HepG2 (cell line): Measurements from ENCODE around the gene RPGR. TPM values are rescaled to one million over a fixed set of nuclear protein-coding genes. Genes with fewer than 3 reads are reported as not detected.

Source experiments
- ATAC-seq: fragments of 200-7000 bp; cut with Tn5 transposase; 3 replicates; pipeline ENCODE4 v1.9.1; 2020; ENCODE audit warnings: mild to moderate bottlenecking, moderate library complexity
- BruUV-seq: library from RNA; stranded (reverse); fragments of 400-500 nt; replicated peaks from 2 replicates; lab custom pipeline; 2021; lab: Mats Ljungman, UMichigan
- CTCF ChIA-PET: fragments of 300-600 bp; formaldehyde crosslinking; extraction: SDS; loops from one replicate; lab custom pipeline; 2021; ENCODE audit warnings: low total read pairs, inconsistent platforms, low intra/inter-chr PET ratio; lab: Yijun Ruan, JAX
- POLR2A ChIA-PET: fragments of 350-600 bp; sonication (Branson Sonifier 250); formaldehyde crosslinking; loops from one replicate; lab custom pipeline; 2020; ENCODE audit warnings: antibody characterized with exemption, inconsistent platforms; lab: Yijun Ruan, JAX
- DNase-seq: peaks from one replicate; pipeline ENCODE4 v3.0.0-alpha.2; 2015; ENCODE audit warnings: low spot score
- FAIRE-seq: peaks from 3 replicates; lab custom pipeline; 2011; peaks lifted over from hg19 to GRCh38; lab: Jason Lieb, UNC
- H2AFZ ChIP-seq: one replicate; pipeline ENCODE4 v1.6.1; 2011; ENCODE audit warnings: low read length, inconsistent platforms
- H3K27ac ChIP-seq: fragments of 300-600 bp; 3 replicates; pipeline ENCODE4 v1.8.0; 2011; ENCODE audit warnings: mixed run types, mild to moderate bottlenecking, mixed read lengths, low read length, inconsistent platforms; ENCODE audit not compliant: insufficient read depth; ENCODE audit errors: extremely low read length
- H3K27me3 ChIP-seq, 2 experiments: fragments of 200-600 bp in 1 of 2; 2 replicates in 1 of 2; 3 replicates in 1 of 2; pipeline versions ENCODE4 v1.6.0 to v1.8.0; 2011; ENCODE audit warnings: low read length in 2 of 2, mild to moderate bottlenecking in 2 of 2, moderate library complexity in 2 of 2, inconsistent platforms in 1 of 2; ENCODE audit not compliant: insufficient read depth in 2 of 2, control insufficient read depth in 1 of 2
- H3K36me3 ChIP-seq, 2 experiments: fragments of 200-600 bp in 1 of 2; replicated peaks in 1 of 2; 2 replicates in 1 of 2; 3 replicates in 1 of 2; pipeline versions ENCODE4 v1.5.1 to v1.8.0; 2011; ENCODE audit warnings: low read length in 2 of 2, inconsistent platforms in 1 of 2; ENCODE audit not compliant: insufficient read depth in 2 of 2, control insufficient read depth in 1 of 2
- H3K4me1 ChIP-seq: 2 replicates; pipeline ENCODE4 v1.5.1; 2012; ENCODE audit warnings: low read length, inconsistent platforms; ENCODE audit not compliant: insufficient read depth
- H3K4me2 ChIP-seq: 2 replicates; pipeline ENCODE4 v1.6.0; 2011; ENCODE audit warnings: low read depth, low read length, inconsistent platforms
- H3K4me3 ChIP-seq, 3 experiments: fragments of 200-600 bp in 1 of 3; sonication (generic), shearing (Covaris generic) in 1 of 3; replicated peaks in 1 of 3; 2 replicates each; pipeline ENCODE4 v1.5.1; 2011 to 2016; ENCODE audit warnings: low read length in 3 of 3, inconsistent platforms in 2 of 3, low read depth in 2 of 3, mild to moderate bottlenecking in 2 of 3, control low read depth in 1 of 3, mixed read lengths in 1 of 3; ENCODE audit not compliant: insufficient read depth in 1 of 3
- H3K79me2 ChIP-seq: one replicate; pipeline ENCODE4 v1.6.1; 2011; ENCODE audit warnings: low read length, inconsistent platforms; ENCODE audit not compliant: insufficient read depth
- H3K9ac ChIP-seq: 2 replicates; pipeline ENCODE4 v1.6.0; 2011; ENCODE audit warnings: mild to moderate bottlenecking, low read depth, low read length, inconsistent platforms; ENCODE audit not compliant: insufficient read depth
- H3K9me3 ChIP-seq: 2 replicates; pipeline ENCODE4 v1.5.1; 2012; ENCODE audit warnings: mild to moderate bottlenecking, low read length
- H4K20me1 ChIP-seq: 2 replicates; pipeline ENCODE4 v1.6.0; 2011; ENCODE audit warnings: inconsistent platforms, mild to moderate bottlenecking, low read length, moderate library complexity; ENCODE audit not compliant: insufficient read depth
- ATF7 ChIP-seq, 2 experiments: fragments of 450-650 bp in 1 of 2; sonication (generic) in 1 of 2; formaldehyde crosslinking in 1 of 2; IDR thresholded peaks; 2 replicates each; pipeline versions ENCODE4 v1.4.0 to v1.6.1; 2016 to 2020; ENCODE audit warnings: antibody characterized with exemption in 1 of 2, mild to moderate bottlenecking in 1 of 2, missing genetic modification reagents in 1 of 2
- HNF4A ChIP-seq: sonication (generic); formaldehyde crosslinking; IDR thresholded peaks from 2 replicates; pipeline ENCODE4 v1.4.0; 2020; ENCODE audit warnings: missing genetic modification reagents
- NAIF1 ChIP-seq: sonication (generic); formaldehyde crosslinking; IDR thresholded peaks from 2 replicates; pipeline ENCODE4 v1.5.0; 2020; ENCODE audit warnings: mild to moderate bottlenecking, missing genetic modification reagents, borderline replicate concordance
- ZNF556 ChIP-seq: sonication (generic); formaldehyde crosslinking; IDR thresholded peaks from 2 replicates; pipeline ENCODE4 v1.4.0; 2020; ENCODE audit warnings: mild to moderate bottlenecking, missing genetic modification reagents, borderline replicate concordance
- WGBS: methylation state at CpG from one replicate; pipeline ENCODE4 v1.1.6; 2017; ENCODE audit warnings: low lambda C conversion rate; 5-methylcytosine and 5-hydroxymethylcytosine counted together
- in situ Hi-C: cut with HindIII; loops from 2 replicates; pipeline ENCODE4 v1.10.0; 2017; ENCODE audit warnings: low pct_unique_long_range_greater_than_20kb; ENCODE audit not compliant: extremely low pct_ligation_motif_present
- intact Hi-C: fragments of 100-400 bp; cut with micrococcal nuclease; formaldehyde crosslinking; loops from one replicate; pipeline ENCODE4 v1.10.0; 2022; ENCODE audit not compliant: unreplicated experiment
- polyA plus RNA-seq, 8 experiments: library from polyadenylated mRNA; depleted of rRNA in 3 of 8; stranded (reverse) in 7 of 8; unstranded in 1 of 8; fragments of >200 nt; fragmentation: Illumina TruSeq in 4 of 8; extraction: Trizol in 4 of 8; gene quantifications; 2 replicates each; pipeline versions ENCODE4 v1.2.1 to v1.2.3, GENCODE V29; 2011 to 2016; ENCODE audit warnings: low read depth in 4 of 8, missing spikeins in 1 of 8, mixed read lengths in 1 of 8; ENCODE audit not compliant: insufficient read depth in 1 of 8
- total RNA-seq, 5 experiments: library from RNA; depleted of rRNA; stranded (reverse); fragments of >200 nt; fragmentation: Illumina TruSeq; extraction: Trizol; gene quantifications; 2 replicates each; pipeline ENCODE4 v1.2.3, GENCODE V29; 2016; ENCODE audit warnings: low read depth in 1 of 5

Gene RPGR
- total and polyA plus RNA-seq, 2 of the 13 experiments (the other 11 are each of a cell fraction or from before 2014, with no cell fraction given), result 2.1 to 12.1 TPM

GRCh38 chrX:38352362-38352761 is 25.1 kb upstream of the RPGR start, which contains the start of gene OTC:
TSS of gene OTC (plus strand) at chrX:38352604. CDS start at chrX:38352697, 93 bp downstream.
- intact Hi-C loops (no loop called here), in situ Hi-C loops (no loop called here)
- no TSS peak for BruUV-seq
- TF ChIP-seq ZNF556 (CRISPR knock-in tag), result no peak
- TF ChIP-seq HNF4A (CRISPR knock-in tag), result 0 out of 2 replicates have a peak, but pooled peaks have one; percentile 23
- FAIRE-seq (no peak), ATAC-seq (0 out of 3 replicates have a peak, but pooled peaks have one; percentile 38), DNase-seq (no peak)
- 33% methylated on average over 4 of the region's 4 CpGs for WGBS
- H3K4me2 ChIP-seq, result 0 out of 2 replicates have a peak within 1 kb of the TSS, but pooled peaks have one; percentile 18
- H2AFZ ChIP-seq, result no peak within 1 kb of the TSS
- no peaks in the 10 kb centered on the region for H3K9me3 ChIP-seq
- H3K36me3 ChIP-seq, result no peaks in the 10 kb centered on the region
- POLR2A ChIA-PET, result no interaction called here
- peaks cover 49% of the 10 kb centered on the region for H3K4me1 ChIP-seq
- H3K79me2 ChIP-seq, result no peaks in the 10 kb centered on the region
- no peaks in the 10 kb centered on the region for H3K27me3 ChIP-seq
- no peak within 1 kb of the TSS for H3K27ac ChIP-seq
- CTCF ChIA-PET, result no interaction called here
- H3K4me3 ChIP-seq, result no peak within 1 kb of the TSS
- H4K20me1 ChIP-seq, result no peaks in the 10 kb centered on the region
- H3K9ac ChIP-seq, result no peak within 1 kb of the TSS

GRCh38 chrX:38351346-38351745 is 24.0 kb upstream of the RPGR start:
- Histone ChIP-seq H3K4me2 (no peak overlapping the region), H3K4me3 (no peak overlapping the region), H2AFZ (no peak overlapping the region), H3K9me3 (no peaks in the 10 kb centered on the region), H4K20me1 (no peaks in the 10 kb centered on the region), H3K79me2 (no peaks in the 10 kb centered on the region), H3K9ac (no peak overlapping the region), H3K27ac (no peak overlapping the region), H3K36me3 (no peaks in the 10 kb centered on the region), H3K27me3 (no peaks in the 10 kb centered on the region), H3K4me1 (peaks cover 52% of the 10 kb centered on the region)
- no TSS peak for BruUV-seq
- CTCF ChIA-PET, result no interaction called here
- ATAC-seq, result no peak
- FAIRE-seq, result no peak
- in situ Hi-C loops (no loop called here), intact Hi-C loops (no loop called here)
- DNase-seq, result no peak
- POLR2A ChIA-PET, result no interaction called here
- WGBS, result 71% methylated on average over 3 of the region's 3 CpGs
- TF ChIP-seq ATF7 (IDR thresholded peaks at IDR 0.05) (peak; percentile 64; the same call in 1 of the 2 replicates), ATF7 (CRISPR knock-in tag; IDR thresholded peaks at IDR 0.05) (no peak), NAIF1 (CRISPR knock-in tag) (no peak)
